ENCODE measurements around the gene LDLRAP1.

The LDLRAP1 gene

DNA sequence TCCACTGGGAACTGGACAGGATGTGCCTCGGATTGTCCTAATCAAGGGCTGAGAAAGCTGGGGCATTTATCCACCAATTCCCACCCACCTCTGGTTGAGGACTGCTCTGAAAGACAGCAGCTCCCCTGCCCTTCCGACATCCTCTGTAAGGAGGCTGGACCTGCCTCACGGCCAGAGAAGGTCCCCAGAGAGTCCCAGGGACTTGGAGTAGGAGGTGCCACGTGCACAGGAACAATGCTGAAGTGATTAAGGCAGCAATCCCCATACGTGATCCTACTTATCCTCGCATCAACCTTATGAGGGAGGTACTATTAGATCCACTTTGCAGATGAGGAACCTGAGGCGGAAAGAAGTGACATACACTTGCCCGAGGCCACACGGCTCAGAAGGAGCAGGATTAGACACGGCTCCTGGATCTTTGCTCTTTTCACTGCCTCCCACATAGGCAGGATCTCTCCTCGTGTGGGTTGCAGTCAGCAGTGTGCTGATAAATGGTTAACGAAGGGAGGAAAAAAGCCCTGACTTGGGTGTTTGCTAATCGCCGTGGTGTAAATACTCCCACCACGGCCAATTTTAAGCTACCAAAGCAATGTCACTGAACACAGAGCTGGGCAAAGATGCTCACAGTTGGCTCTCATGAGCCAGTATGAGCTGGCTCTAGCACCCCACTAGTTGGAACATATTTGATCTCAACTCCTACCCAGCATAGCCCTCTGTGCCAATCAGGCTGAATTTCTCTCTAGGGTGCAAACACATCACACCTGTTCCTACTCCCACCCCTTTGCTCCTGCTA, 18.6 kb upstream of the LDLRAP1 start:
- DNase-seq (ENCODE audit: low read depth) = no peak

DNA sequence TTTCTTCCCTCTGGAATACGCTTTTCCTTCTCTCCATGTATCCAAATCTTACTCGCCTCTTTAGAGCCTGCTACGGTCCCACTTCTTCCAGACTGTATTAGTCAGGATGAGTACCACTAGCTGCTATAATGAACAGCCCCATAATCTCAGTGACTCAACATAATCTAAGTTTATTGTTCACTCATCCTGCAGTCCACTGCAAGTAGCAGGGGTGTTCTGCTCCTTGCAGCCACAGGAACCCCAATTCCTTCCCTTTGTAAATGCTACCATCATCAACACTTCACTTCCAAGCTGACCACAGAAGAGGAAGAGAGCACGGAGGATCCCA, 18.1 kb upstream of the LDLRAP1 start:
- no peak for DNase-seq (ENCODE audit: low read depth)

DNA sequence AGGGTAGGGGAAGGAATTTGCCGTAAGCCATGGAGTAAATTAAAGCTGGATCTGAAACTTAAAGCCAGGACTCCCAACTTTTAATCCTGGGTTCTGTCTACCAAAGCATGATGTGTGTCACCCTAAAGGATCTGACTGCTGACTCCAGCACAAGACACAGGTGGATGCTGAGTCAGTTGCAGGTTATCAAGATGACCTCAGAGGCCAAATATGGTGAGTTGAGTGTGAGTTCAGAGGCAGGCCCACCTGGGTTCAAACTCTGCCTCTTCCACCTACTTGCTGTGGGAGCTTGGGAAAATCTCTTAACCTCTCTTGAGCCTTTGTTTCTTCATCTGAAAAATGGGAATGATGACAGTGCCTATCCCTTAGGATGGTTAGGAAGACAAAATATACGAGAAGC, 16.7 kb upstream of the LDLRAP1 start:
- DNase-seq (ENCODE audit: low read depth) = no peak

DNA sequence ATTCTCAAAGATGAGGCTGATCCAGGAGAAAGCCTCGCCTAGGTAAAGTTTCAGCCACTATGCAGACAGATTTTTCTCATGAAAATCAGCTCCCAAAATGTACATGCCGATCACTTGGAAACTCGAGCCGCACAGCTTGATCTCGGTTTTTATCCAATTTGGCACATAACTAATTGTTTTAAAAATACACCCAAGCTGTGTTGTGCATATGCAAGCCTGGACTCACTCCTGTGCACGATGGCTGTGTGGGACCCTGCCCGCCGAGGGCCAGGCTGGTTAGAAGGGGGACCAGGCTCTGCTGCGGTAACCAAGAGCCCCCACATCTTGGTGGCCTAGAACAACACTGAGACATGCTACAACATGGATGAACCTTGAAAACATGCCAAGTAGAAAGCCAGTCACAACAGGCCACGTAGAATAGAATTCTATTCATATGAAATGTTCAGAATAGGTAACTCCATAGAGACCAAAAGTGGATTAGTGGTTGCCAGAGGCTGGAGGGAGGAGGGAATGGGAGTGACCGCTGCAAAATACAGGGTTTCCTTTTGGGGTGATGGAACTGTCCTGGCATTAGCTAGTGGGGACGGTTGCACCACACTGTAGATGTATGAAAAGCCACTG, 16.1 kb upstream of the LDLRAP1 start:
- DNase-seq (ENCODE audit: low read depth) = no peak

DNA sequence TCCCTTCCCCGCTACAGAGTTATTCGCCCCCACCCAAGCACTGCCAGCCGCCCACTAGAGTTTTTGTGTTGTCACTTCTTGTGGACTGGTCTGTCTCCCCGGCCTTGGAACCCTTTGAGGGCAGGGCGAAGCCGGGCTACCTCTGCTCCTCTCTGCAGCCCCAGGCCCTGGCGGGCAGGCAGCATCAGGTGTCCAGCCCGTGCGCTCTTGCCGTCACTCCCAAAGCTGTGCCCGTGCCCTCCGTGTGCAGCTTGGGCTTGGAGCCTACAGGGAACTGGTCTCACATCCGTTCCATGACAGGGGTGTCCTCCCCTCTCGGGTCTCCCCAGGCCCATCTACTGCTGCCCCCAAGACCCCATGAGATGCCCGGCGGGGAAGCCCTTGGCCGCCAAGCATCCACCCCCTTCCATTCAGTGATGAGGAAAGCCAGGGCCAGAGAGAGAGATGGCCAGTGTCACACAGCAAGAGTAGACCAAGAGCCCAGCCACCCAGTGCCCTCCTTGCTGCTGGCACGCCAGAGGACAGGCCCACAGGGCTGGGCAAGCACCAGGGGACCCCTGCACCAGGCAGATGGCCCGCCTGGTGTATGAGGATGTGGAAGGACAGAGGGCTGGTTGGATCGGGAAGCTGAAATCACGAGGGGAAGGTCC, 15.3 kb upstream of the LDLRAP1 start:
- no peak for DNase-seq (ENCODE audit: low read depth)

DNA sequence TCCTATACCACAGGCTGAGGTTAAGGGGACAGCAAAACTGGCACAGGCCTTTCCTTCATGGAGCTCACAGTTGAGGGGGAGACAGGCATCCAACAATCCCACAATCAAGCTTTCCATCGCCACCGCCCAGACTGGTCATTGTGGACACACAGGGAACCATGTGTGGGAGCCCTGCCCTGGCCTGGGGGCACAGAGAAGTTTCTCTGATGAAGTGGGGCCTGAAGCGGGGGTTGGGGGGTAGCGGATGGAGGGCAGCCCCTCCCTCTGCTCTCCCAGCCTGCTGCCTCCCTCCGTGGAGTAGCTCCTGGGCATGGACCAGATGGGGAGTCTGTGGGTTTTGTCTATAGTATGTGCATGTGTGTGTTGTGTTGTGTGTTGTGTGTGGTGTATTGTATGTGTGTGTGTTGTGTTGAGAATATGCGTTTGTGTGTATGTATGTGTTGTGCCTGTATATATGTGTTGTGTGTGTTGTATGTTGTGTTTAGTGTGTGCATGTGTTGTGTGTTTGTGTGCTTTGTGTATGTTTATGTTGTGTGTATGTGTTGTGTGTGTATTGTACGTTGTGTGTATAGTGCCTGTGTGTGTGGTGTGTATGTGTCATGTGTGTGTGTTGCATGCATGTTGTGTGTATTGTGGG, 14.4 kb upstream of the LDLRAP1 start:
- DNase-seq (ENCODE audit: low read depth) = no peak

DNA sequence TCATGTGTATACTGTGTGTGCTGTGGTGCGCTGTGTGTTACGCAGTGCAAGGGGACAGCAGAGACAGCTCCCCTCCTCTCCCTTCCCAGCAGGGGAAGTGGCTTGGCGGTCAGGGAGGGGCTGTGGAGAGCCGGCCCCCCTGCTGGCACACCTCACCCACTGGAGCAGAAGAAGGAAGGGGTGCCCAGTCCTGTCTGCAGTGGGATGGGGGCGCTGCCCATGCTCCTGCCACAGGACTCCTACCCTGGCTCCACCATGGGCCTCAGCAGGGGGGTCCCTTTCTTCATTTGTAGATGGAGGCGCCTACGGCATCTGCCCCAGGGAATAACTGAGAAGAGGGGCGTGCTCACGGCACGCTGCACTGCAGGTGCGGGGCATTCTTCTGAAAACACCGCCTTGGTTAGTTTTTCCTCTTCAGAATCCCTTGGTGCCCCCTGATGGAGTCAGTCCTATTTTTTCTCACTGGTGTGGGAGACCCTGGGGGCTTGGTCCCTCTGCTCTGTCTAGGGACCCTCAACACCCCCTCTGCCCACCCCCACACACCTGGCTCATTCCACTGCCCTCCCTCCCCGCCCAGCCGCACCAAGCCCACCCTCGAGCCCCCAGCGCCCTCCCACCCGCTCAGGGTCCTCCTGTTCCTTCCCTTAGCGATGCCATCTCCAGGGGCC, 13.8 kb upstream of the LDLRAP1 start:
- DNase-seq (ENCODE audit: low read depth) = no peak

DNA sequence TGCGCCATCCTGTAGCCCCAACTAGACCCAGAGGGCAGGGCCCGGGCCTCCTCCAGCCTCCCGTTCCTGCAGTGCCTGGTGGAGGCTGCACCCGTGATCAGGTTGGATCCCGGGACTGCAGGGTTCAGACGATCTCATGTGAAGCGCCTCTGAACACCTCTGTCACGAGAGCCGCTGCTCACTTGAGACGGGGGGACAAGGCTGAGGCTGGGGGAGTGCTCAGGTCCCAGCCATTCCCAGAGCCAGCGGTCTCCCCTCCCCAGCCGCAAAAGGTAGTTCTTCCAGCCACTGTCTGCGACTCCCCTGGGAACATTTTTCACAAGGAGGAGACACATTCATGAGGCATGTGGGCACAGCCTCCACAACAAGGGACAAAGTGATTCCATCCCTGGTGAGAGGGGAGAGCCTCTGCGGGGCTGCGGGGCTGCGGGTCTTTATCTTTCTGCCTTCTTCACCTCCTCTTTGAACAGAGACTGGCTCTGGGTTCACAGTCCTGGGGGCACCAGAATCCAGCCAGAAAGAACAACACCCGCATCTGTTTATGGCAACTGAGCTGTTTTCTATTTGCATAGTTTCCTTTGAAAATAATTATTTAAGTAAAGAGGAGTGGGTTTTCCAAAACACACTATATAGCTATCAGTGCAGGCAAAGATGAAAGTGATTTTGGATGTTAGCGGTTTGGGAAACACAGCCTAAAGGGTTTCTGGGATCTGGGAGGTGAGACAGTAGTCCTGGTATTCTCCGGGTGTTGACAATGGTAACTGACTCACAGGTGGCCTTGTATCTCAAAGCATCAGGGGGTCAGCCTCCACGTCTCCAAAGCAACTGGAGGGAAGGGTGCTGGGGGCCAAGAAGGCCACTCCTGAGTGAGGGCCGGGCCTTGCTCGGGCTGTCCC, 13.0 kb upstream of the LDLRAP1 start:
- no peak for DNase-seq (ENCODE audit: low read depth)

DNA sequence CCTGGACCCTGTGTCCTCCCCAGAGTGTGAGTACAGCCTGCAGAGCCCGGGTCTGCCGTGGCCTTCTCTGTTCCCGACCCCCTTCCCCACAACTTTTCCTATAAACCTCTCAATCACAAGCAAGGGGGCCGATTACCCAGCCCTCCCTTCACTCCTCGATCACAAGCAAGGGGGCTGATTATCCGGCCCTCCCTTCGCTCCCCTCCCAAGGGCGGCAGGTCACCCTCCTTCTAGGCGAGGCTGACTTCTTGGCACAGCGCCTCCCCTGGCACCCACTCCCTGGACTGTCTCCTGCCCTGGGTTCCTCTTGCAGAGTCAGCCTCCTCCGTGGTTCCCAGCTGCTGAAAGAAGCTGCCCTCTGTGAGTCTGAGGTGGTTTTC, 12.3 kb upstream of the LDLRAP1 start:
- DNase-seq (ENCODE audit: low read depth) = no peak

DNA sequence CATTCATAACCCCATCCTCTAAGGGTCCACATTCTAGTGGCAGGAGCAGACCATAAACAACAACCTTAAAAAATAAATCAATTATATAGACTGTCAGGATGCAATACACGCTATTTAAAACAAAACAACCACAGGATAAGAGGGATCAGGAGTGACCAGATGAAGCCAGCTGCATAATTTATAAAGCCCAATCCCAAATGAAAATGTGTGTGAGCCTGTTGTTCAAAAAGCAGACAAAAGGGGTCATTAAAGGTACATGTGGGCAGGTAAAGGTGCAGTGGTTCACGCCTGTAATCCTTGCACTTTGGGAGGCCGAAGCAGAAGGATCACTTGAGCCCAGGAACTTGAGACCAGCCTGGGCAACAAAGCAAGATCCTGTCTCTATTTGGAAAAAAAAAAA, 10.4 kb upstream of the LDLRAP1 start:
- no peak for DNase-seq (ENCODE audit: low read depth)

DNA sequence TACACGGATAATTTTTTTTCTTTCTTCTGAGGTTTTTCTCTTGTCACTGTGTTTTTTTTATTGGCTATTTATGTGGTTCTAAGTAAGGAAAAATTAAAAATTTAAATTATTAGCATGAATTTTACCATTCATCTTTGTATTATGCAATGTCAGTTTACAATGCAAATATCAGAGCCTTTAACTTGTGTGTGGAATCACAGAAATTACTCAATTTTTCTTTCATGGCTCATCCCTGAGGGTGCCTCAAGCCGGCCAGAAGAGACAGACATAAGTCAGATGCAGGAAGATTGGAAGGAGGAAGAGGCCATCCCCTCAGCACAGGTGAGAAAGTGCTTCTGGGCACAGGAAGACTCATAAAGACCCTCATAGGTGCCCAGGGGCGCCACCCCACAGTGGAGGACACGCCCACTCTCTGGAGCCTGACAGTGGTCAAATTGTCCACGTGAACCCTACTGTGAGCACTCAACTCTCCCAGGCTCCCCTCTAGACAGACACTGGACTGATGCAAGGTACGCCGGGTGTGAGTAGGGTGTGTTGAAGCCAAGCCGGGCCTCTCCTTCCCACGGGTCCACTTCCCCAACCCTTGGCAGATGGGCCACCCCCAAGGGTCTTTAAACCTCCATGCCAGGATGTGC, 9.5 kb upstream of the LDLRAP1 start:
- no peak for DNase-seq (ENCODE audit: low read depth)

DNA sequence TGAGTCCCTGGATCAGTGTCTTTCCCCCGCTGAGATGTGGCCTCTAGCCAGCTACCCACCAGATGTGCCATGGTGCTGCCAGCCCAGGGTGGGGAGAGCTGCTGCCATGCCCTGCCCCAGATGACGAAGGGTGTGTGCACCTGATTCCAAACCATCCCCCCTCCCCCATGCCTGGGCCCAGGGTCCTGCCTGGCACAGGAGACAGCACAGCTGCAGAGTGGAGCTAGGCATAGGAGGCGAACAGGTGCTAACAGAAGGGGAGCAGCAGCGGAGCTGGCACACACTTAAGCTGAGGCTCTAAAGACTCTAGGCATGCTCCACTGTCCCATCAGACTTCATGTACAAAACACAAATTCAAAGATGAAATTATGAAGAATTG, 9.0 kb upstream of the LDLRAP1 start:
- DNase-seq (ENCODE audit: low read depth) = no peak

DNA sequence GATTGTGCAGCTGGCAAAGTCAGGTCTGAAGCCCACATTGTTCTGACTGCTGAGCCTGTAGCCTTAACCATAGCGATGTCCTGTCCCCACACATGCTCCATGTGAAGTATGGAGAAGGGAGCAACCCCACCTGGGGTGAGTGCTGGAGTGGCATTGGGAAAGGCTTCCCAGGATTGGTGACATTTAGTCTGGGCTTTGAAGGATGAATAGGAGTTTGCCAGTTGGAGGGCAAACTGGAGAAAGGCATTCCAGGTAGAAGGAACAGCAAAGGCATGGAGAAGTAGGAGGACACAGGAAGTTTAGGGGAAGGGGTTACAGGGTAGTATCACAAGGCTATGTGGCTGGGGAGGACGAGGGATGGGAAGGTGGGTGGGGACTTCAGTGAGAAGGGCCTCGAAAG, 7.3 kb upstream of the LDLRAP1 start:
- no peak for DNase-seq (ENCODE audit: low read depth)

DNA sequence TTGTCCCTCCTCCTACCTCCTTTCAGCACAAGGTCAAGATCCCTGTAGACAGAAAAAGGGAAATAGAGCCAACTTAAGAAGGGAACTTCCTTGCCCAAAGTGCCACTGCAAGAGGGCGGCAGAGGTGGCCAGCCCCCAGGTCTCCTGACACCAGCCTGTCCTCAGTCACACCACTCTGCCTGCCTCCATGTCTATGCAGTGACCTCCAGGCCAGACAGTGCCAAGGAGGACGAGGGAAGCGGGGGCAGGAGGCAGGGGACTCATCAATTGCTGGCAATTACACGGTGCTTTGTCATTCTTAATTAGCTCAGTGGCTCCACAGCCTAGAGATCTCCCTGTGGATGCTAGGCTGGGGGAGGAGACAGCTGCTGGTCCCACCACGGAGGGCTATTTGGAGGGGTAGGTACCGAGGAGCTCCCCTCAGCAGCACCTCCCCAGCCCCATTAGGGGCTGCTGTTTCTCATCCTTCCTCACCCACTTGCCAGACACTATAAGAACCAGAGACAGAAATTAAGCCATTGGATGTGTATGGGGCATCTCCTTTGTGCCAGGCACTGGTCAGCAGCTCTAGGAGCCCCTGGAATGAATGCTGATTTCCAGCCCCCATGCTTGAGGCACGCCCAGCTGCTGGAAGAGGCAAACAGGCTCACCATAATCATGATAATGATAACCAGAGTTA, 6.1 kb upstream of the LDLRAP1 start:
- no peak for DNase-seq (ENCODE audit: low read depth)

DNA sequence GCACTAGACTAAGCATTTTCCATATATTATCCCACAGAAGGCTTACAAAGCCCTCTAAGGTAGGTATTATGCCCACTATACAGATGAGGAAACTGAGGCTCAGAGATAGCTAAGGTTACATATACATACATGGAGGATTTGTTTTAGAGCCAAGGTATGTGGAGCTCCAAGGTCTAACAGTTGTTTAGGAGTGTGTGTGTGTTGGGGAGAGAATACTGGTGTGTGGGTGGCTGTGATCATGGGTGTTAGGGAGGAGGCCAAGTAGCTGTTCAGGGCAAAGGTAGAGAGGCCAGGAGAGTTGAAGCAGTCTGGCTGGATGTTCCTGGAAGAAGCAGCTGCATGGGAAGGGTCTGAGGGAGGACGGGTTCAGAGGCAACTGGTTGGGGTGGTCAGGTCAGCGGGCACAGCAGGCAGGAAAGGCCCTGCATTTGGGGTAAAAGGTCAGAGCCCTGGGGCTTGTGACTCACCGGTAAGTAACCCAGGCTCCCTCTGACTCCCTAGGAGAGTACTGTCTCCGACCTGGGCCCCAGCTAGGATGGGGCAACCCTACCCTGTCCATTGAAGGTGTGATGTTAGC, 5.1 kb upstream of the LDLRAP1 start:
- DNase-seq (ENCODE audit: low read depth) = peak; percentile 53

DNA sequence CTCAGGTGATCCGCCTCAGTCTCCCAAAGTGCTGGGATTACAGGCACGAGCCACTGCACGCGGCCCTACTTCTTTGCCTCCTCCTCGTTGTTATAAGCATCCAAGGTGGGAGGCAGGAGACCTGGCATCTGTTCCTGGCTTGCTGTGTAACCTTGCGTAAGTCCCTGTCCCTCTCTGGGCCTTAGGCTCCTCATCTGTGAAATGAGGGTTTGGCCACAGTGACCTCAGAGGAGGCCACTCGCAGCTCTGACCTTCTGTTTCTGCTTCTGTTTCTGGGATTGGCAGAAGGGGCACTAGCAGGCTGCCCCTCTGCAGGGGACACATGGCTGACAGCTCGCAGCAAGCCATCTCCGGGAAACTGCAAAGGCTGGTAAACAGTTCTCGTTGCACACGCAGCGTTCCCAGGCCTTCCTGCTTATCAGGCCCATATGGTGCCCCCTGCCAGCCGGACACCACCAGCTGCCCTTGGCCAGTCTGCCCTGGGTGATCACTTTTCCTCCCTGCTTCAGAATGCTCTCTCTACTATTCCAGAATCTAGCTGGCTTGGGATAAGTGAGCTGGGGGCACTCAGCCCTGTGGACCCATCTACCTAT, 2.6 kb upstream of the LDLRAP1 start:
- DNase-seq (ENCODE audit: low read depth) = no peak

DNA sequence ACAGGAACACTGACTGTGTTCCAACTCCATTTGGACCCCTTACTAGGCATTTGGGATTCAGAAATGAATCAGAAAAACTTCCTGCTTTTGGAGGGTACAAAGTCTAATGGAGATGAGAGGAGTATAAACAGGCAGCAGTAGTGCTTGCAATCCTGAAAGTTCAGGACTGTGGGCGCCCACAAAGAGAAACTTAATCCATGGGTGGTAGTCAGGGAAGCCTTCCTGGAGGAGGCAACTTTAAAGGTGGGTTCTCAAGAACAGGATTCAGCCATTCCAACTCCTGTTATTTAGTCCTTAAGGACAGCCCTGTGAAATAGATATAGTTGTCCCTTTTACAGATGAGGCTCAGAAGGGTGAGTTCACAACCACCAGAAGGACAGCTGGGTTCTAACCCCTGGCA, 2.0 kb upstream of the LDLRAP1 start:
- DNase-seq (ENCODE audit: low read depth) = no peak

DNA sequence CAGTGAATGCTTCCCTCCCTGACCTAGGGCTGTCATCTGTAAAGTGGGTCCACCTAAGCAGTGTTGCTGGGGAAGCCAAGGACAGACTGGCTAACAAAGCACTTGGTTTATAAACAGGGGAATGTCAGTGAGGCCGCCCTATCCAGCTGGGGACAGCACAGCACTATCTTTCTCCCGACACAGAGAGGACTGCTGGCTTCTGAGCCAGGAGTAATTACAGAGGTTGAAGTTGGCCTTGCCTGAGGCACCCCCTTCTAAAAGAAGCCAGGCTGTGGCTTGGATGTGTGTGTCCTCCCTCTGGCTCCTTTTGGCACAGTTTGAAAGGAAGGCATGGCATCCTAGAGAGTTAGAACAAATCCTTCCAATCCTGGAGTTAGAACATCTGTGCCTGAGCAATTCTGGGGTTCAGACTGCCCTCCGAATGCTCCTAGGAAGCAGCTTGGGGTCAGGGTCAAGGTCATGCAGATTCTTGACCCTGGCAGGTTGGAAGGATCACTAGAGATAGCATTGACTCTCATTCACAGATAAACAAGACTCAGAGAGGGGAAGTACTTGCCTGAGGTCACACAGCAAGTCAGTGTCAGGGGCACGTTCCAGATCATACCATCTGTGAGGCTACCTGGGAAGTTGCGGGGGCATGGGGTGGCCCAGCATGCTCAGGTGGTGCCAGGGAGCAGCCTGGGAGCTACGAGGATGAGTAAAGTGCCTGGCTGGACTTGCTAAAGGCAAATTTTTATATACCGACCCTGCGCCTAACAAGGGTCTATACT, 1.3 kb upstream of the LDLRAP1 start:
- no peak for DNase-seq (ENCODE audit: low read depth)

DNA sequence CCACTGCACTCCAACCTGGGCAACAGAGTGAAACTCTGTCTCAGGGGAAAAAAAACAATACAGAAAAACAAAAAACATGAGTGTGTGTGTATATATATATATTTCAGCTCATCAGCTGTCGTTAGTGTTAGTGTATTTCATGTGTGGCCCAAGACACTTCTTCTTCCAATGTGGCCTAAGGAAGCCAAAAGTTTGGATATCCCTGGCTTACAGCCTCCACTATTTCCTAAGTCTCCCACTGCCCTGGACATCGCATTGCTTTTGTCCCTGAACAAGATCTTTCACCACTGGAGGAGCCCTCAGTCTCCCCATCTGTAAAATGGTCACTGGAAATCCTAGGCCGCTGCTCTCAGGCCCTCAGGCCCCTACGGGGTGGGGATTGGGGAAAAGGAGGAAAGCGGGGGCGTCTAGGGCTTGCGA, 391 bp upstream of the LDLRAP1 start:
- no peak for DNase-seq (ENCODE audit: low read depth)

Measured in ELR (cell line).